Globus pallidus (tissue), 1 donor: ENCODE data around the gene MYRF.

Experiments used
- DNase-seq: peaks from one replicate; pipeline ENCODE4 v3.0.0-alpha.2; 2015; ENCODE audit warnings: low spot score

MYRF gene

GRCh38 chr11:61739413-61739812 lies 13.0 kb upstream of the MYRF start:
- DNase-seq = no peak

GRCh38 chr11:61739966-61740365 lies 12.5 kb upstream of the MYRF start:
- DNase-seq = no peak

- DNase-seq = no peak
Measured at GRCh38 chr11:61742391-61742790, 10.0 kb upstream of the MYRF start.

GRCh38 chr11:61743486-61744095 lies 8.8 kb upstream of the MYRF start:
- DNase-seq = no peak

- no peak for DNase-seq
Measured at GRCh38 chr11:61744181-61744580, 8.3 kb upstream of the MYRF start.

- DNase-seq = no peak
Measured at GRCh38 chr11:61744609-61745156, 7.8 kb upstream of the MYRF start.

- DNase-seq = no peak
Measured at GRCh38 chr11:61745781-61746441, 6.5 kb upstream of the MYRF start.

- no peak for DNase-seq
Measured at GRCh38 chr11:61746442-61747191, 5.8 kb upstream of the MYRF start.

- peak; percentile 90 for DNase-seq
Measured at GRCh38 chr11:61747192-61747966, 5.1 kb upstream of the MYRF start.

- no peak for DNase-seq
Measured at GRCh38 chr11:61747967-61748285, 4.5 kb upstream of the MYRF start.

GRCh38 chr11:61749591-61750217 lies 2.7 kb upstream of the MYRF start:
- peak; percentile 99 for DNase-seq

GRCh38 chr11:61750631-61751273 lies 1.7 kb upstream of the MYRF start:
- no peak for DNase-seq

GRCh38 chr11:61751384-61751783 lies 1.1 kb upstream of the MYRF start:
- DNase-seq = no peak

GRCh38 chr11:61752925-61753521 lies 587 bp downstream of the MYRF start:
- no peak for DNase-seq

- no peak for DNase-seq
Measured at GRCh38 chr11:61753672-61754071, 1.2 kb downstream of the MYRF start.

GRCh38 chr11:61754534-61755482 lies 2.4 kb downstream of the MYRF start:
- no peak for DNase-seq

GRCh38 chr11:61756147-61756451 lies 3.7 kb downstream of the MYRF start:
- no peak for DNase-seq

GRCh38 chr11:61756452-61757212 lies 4.2 kb downstream of the MYRF start:
- no peak for DNase-seq

GRCh38 chr11:61757213-61757862 lies 4.9 kb downstream of the MYRF start:
- DNase-seq = peak; percentile 83
